Left lung (tissue), 10 donors: Measurements from ENCODE around the gene OSBPL3. TPM values are rescaled to one million over a fixed set of nuclear protein-coding genes. Genes with fewer than 3 reads are reported as not detected.

Experiments
- ATAC-seq: fragments of 200-7000 bp; cut with Tn5 transposase; one replicate; pipeline ENCODE4 v1.9.1; 2020; ENCODE audit warnings: moderate library complexity
- DNase-seq, 4 donors: peaks; one replicate each; pipeline ENCODE4 v3.0.0-alpha.2; 2013 to 2020
- H3K27ac ChIP-seq, 2 donors: fragments of 200-600 bp; sonication (generic) in 1 of 2; one replicate each; pipeline versions ENCODE4 v1.5.0 to v1.8.0; 2020 to 2021
- H3K27me3 ChIP-seq, 2 donors: fragments of 200-600 bp; sonication (generic) in 1 of 2; one replicate each; pipeline versions ENCODE4 v1.5.0 to v1.8.0; 2020 to 2021
- H3K36me3 ChIP-seq, 2 donors: fragments of 200-600 bp; sonication (generic) in 1 of 2; one replicate each; pipeline versions ENCODE4 v1.5.0 to v1.8.0; 2020 to 2021
- H3K4me1 ChIP-seq, 2 donors: fragments of 200-600 bp; one replicate each; pipeline ENCODE4 v1.8.0; 2021
- H3K4me3 ChIP-seq, 2 donors: fragments of 200-600 bp; sonication (generic) in 1 of 2; one replicate each; pipeline versions ENCODE4 v1.5.0 to v1.8.0; 2020 to 2021; ENCODE audit warnings: mild to moderate bottlenecking in 1 of 2
- H3K9me3 ChIP-seq, 2 donors: fragments of 200-600 bp; sonication (generic) in 1 of 2; one replicate each; pipeline versions ENCODE4 v1.5.0 to v1.8.0; 2020 to 2021
- CTCF ChIP-seq, 2 donors: fragments of 200-600 bp; sonication (generic) in 1 of 2; IDR thresholded peaks; one replicate each; pipeline versions ENCODE4 v1.5.0 to v1.8.0; 2021; ENCODE audit warnings: antibody characterized with exemption in 2 of 2
- intact Hi-C, 2 donors: fragments of 100-400 bp; cut with DNase I; formaldehyde crosslinking; loops; one replicate each; pipeline versions ENCODE4 v1.11.2 to v1.14.2; 2022
- polyA plus RNA-seq, 6 donors: library from polyadenylated mRNA; unstranded; fragments of 120-200 nt; gene quantifications; one replicate each; pipeline ENCODE4 v1.2.1, GENCODE V29; 2013; ENCODE audit not compliant: insufficient read length in 6 of 6
- total RNA-seq, 2 donors: library from RNA; stranded (reverse); fragmentation: NEBNext Ultra II Directional; extraction: Animal tissue kit (Norgen Biotek cat#: 25700); gene quantifications; one replicate each; pipeline ENCODE4 v1.2.1, GENCODE V29; 2021
- donor health status: DM: no; HTN: yes; CAD: no.
- donor health status: DM: no; HTN: no; CAD: no.

Gene OSBPL3
- total and polyA plus RNA-seq, 8 donors: 2.3 to 30.5 (median 3.3) TPM

GRCh38 chr7:24871770-24872169 is 108.2 kb downstream of the OSBPL3 start:
- no peak for ATAC-seq
- H3K9me3 ChIP-seq: no peaks in the 10 kb centered on the region
- no peak for DNase-seq
- no peaks in the 10 kb centered on the region for H3K4me1 ChIP-seq
- no peak overlapping the region for H3K4me3 ChIP-seq
- TF ChIP-seq CTCF (IDR thresholded peaks at IDR 0.05): no peak
- intact Hi-C loops: no loop called here
- H3K27ac ChIP-seq: no peak overlapping the region
- no peaks in the 10 kb centered on the region for H3K27me3 ChIP-seq
- peaks cover 0 to 7% of the 10 kb centered on the region in 2 donors for H3K36me3 ChIP-seq

DNA sequence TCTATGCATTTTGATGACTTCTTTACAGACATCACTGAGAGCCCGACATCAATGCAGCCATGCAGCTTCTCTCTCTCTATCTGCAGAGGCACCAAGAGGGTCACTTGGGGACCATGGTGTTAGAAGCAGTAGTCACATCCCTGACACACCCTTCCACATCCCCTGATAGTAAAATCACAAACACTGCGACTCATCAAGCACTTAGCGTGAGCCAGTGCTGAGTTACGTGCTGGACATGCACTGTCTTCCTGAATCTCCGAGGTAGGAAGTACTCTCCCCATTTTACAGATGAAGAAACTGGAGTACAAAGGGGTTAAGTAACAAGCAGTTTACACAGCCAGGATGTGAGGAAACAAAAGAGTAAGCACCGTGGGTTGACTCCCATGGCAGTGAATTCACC is 109.2 kb downstream of the OSBPL3 start:
- TF ChIP-seq CTCF (IDR thresholded peaks at IDR 0.05): no peak
- Histone ChIP-seq H3K4me1 (no peaks in the 10 kb centered on the region), H3K4me3 (no peak overlapping the region), H3K27me3 (no peaks in the 10 kb centered on the region), H3K36me3 (peaks cover 0 to 7% of the 10 kb centered on the region in 2 donors), H3K9me3 (no peaks in the 10 kb centered on the region), H3K27ac (no peak overlapping the region)
- DNase-seq (no peak), ATAC-seq (no peak)
- intact Hi-C loops: no loop called here

- Histone ChIP-seq H3K9me3 (no peaks in the 10 kb centered on the region), H3K36me3 (peaks cover 0 to 7% of the 10 kb centered on the region in 2 donors), H3K27me3 (no peaks in the 10 kb centered on the region), H3K4me1 (no peaks in the 10 kb centered on the region), H3K4me3 (no peak overlapping the region), H3K27ac (no peak overlapping the region)
- ATAC-seq (no peak), DNase-seq (no peak)
- intact Hi-C loops: no loop called here
- no peak for TF ChIP-seq CTCF (IDR thresholded peaks at IDR 0.05)
Measured at GRCh38 chr7:24869572-24869971, 110.4 kb downstream of the OSBPL3 start.

DNA sequence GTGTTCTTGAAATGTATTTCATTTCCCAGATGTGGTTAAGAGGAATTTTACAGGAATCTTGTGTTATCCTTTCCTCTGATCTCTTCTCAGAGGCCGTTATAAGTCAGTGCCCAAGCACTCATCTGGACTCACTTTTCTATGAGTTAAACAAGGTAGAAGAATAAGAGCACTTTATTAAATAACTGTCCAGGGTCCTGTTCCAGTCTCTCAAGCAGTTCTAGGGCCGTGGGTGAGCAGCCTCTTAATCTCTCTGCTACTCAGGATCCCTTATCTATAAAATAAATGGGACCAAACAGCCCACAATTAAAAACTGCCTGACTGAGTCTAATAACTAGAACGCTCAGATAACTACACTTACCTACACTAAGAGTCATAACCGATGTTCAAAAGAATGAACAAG is 111.2 kb downstream of the OSBPL3 start:
- intact Hi-C loops: no loop called here
- H3K9me3 ChIP-seq: no peaks in the 10 kb centered on the region
- H3K36me3 ChIP-seq: peaks cover 0 to 7% of the 10 kb centered on the region in 2 donors
- DNase-seq (no peak), ATAC-seq (no peak)
- H3K27me3 ChIP-seq: no peaks in the 10 kb centered on the region
- H3K4me1 ChIP-seq: no peaks in the 10 kb centered on the region
- H3K27ac ChIP-seq: no peak overlapping the region
- TF ChIP-seq CTCF (IDR thresholded peaks at IDR 0.05): no peak
- H3K4me3 ChIP-seq: no peak overlapping the region

GRCh38 chr7:24866004-24866615 is 113.9 kb downstream of the OSBPL3 start:
- TF ChIP-seq CTCF (IDR thresholded peaks at IDR 0.05): no peak
- DNase-seq (no peak), ATAC-seq (no peak)
- Histone ChIP-seq H3K9me3 (no peaks in the 10 kb centered on the region), H3K27me3 (no peaks in the 10 kb centered on the region), H3K27ac (no peak overlapping the region), H3K4me3 (no peak overlapping the region), H3K36me3 (peaks cover 0 to 15% of the 10 kb centered on the region in 2 donors), H3K4me1 (no peaks in the 10 kb centered on the region)
- intact Hi-C loops: no loop called here
